ENCODE results near the gene LY9.

LY9 gene

GRCh38 chr1:160836981-160837557, 41.1 kb downstream of the LY9 start:
- Histone ChIP-seq H3K9me3 (no peaks in the 10 kb centered on the region), H3K4me1 (no peaks in the 10 kb centered on the region), H3K4me3 (ENCODE audit: low read depth, low read length) (no peak overlapping the region), H3K36me3 (no peaks in the 10 kb centered on the region), H3K27me3 (no peaks in the 10 kb centered on the region; the same call in 1 of the 2 replicates)
- TF ChIP-seq, protein P1, sequence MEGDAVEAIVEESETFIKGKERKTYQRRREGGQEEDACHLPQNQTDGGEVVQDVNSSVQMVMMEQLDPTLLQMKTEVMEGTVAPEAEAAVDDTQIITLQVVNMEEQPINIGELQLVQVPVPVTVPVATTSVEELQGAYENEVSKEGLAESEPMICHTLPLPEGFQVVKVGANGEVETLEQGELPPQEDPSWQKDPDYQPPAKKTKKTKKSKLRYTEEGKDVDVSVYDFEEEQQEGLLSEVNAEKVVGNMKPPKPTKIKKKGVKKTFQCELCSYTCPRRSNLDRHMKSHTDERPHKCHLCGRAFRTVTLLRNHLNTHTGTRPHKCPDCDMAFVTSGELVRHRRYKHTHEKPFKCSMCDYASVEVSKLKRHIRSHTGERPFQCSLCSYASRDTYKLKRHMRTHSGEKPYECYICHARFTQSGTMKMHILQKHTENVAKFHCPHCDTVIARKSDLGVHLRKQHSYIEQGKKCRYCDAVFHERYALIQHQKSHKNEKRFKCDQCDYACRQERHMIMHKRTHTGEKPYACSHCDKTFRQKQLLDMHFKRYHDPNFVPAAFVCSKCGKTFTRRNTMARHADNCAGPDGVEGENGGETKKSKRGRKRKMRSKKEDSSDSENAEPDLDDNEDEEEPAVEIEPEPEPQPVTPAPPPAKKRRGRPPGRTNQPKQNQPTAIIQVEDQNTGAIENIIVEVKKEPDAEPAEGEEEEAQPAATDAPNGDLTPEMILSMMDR (IDR thresholded peaks at IDR 0.05; ENCODE audit: low read depth, low read length) = no peak
- DNase-seq = no peak

GRCh38 chr1:160837558-160838205, 41.7 kb downstream of the LY9 start:
- DNase-seq = peak; percentile 23
- H3K27me3 ChIP-seq = no peaks in the 10 kb centered on the region; the same call in 1 of the 2 replicates
- H3K36me3 ChIP-seq = no peaks in the 10 kb centered on the region
- H3K4me1 ChIP-seq = no peaks in the 10 kb centered on the region
- H3K4me3 ChIP-seq (ENCODE audit: low read depth, low read length) = no peak overlapping the region
- TF ChIP-seq, protein P1 (IDR thresholded peaks at IDR 0.05; ENCODE audit: low read depth, low read length) = no peak; the same call in 1 of the 2 replicates
- H3K9me3 ChIP-seq = no peaks in the 10 kb centered on the region

GRCh38 chr1:160838888-160839287, 42.9 kb downstream of the LY9 start:
- DNase-seq = no peak
- Histone ChIP-seq H3K9me3 (no peaks in the 10 kb centered on the region), H3K4me1 (no peaks in the 10 kb centered on the region), H3K36me3 (no peaks in the 10 kb centered on the region), H3K4me3 (ENCODE audit: low read depth, low read length) (no peak overlapping the region), H3K27me3 (no peaks in the 10 kb centered on the region; the same call in 1 of the 2 replicates)
- TF ChIP-seq, protein P1 (IDR thresholded peaks at IDR 0.05; ENCODE audit: low read depth, low read length) = no peak

GRCh38 chr1:160839746-160840145, 43.8 kb downstream of the LY9 start:
- no peak for DNase-seq
- no peaks in the 10 kb centered on the region; the same call in 1 of the 2 replicates for H3K27me3 ChIP-seq
- H3K9me3 ChIP-seq = no peaks in the 10 kb centered on the region
- TF ChIP-seq, protein P1 (IDR thresholded peaks at IDR 0.05; ENCODE audit: low read depth, low read length) = no peak
- H3K4me3 ChIP-seq (ENCODE audit: low read depth, low read length) = no peak overlapping the region
- no peaks in the 10 kb centered on the region for H3K36me3 ChIP-seq
- H3K4me1 ChIP-seq = no peaks in the 10 kb centered on the region

DNA sequence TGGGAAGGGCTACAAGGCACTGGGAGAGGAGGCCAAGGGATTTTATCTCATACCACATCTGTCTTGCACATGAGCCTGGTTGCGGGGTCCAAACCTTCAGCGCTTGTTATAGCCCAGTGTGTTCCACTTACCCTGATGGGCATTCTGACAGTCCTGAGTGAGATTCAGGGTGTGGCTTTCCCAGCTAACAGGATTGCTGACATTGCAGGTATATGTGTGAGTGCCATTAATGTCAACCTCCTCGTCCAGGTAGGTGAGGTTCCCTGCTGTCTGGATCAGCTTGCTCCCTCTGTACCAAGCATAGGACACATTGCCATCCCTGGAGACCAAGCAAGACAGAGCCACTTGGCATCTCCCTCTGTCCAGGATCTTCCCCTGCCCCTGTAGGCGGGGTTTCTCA, 45.1 kb downstream of the LY9 start:
- no peaks in the 10 kb centered on the region for H3K36me3 ChIP-seq
- no peaks in the 10 kb centered on the region for H3K4me1 ChIP-seq
- TF ChIP-seq, protein P1 (IDR thresholded peaks at IDR 0.05; ENCODE audit: low read depth, low read length) = no peak
- H3K27me3 ChIP-seq = no peaks in the 10 kb centered on the region; the same call in 1 of the 2 replicates
- H3K4me3 ChIP-seq (ENCODE audit: low read depth, low read length) = no peak overlapping the region
- no peak for DNase-seq
- no peaks in the 10 kb centered on the region for H3K9me3 ChIP-seq
